ENCODE data around the gene NELFA. TPM values are rescaled to one million over a fixed set of nuclear protein-coding genes. Genes with fewer than 3 reads are reported as not detected.
"Not testable (repeated sequence)": the region's sequence is repeated elsewhere in the genome, so short reads cannot be mapped to it uniquely, and the experiment has no call there.

Gene NELFA
- total RNA-seq, 1 donor from 2014 or later = 22.7 TPM

DNA sequence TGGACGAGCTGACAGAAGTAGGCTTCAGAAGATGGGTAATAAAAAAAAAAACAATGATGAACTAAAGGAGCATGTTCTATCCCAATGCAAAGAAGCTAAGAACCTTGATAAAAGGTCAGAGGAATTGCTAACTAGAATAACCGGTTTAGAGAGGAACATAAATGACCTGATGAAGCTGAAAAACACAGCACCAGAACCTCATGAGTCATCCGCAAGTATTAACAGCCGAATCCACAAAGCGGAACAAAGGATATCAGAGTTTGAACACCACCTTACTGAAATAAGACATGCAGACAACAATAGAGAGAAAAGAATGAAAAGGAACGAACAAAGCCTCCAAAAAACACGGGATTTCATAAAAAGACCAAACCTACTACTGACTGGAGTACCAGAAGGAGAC lies 10.5 kb downstream of the NELFA start:
- Histone ChIP-seq H3K4me3 (no peak overlapping the region), H3K9me3 (peaks cover 5% of the 10 kb centered on the region), H3K27me3 (no peaks in the 10 kb centered on the region), H3K27ac (no peak overlapping the region), H3K36me3 (peaks cover 3% of the 10 kb centered on the region), H3K4me1 (no peaks in the 10 kb centered on the region)
- DNase-seq (no peak), ATAC-seq (no peak)
- TF ChIP-seq, protein P1, sequence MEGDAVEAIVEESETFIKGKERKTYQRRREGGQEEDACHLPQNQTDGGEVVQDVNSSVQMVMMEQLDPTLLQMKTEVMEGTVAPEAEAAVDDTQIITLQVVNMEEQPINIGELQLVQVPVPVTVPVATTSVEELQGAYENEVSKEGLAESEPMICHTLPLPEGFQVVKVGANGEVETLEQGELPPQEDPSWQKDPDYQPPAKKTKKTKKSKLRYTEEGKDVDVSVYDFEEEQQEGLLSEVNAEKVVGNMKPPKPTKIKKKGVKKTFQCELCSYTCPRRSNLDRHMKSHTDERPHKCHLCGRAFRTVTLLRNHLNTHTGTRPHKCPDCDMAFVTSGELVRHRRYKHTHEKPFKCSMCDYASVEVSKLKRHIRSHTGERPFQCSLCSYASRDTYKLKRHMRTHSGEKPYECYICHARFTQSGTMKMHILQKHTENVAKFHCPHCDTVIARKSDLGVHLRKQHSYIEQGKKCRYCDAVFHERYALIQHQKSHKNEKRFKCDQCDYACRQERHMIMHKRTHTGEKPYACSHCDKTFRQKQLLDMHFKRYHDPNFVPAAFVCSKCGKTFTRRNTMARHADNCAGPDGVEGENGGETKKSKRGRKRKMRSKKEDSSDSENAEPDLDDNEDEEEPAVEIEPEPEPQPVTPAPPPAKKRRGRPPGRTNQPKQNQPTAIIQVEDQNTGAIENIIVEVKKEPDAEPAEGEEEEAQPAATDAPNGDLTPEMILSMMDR (IDR thresholded peaks at IDR 0.05) = no peak
- intact Hi-C loops (cut with DNase I) = no loop called here

DNA sequence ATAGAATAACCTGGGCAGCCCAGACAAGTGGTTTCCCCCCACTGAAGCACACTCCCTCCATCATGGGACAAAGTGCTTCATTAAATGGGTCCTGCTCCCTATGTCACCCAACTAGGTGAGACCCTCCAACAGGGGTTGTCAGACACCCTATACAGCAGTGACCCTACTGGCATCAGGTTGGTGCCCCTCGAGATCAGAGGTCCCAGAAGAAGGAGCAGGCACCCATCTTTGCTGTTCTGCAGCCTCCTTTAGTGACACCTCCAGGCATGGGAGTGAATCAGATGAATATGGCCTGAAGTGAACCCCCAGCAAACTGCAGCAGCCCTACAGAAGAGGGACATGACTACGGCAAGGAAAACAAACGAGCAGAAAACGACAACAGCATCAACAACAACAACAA lies 11.1 kb downstream of the NELFA start:
- TF ChIP-seq, protein P1 (IDR thresholded peaks at IDR 0.05) = no peak
- intact Hi-C loops (cut with DNase I) = no loop called here
- no peak overlapping the region for H3K4me3 ChIP-seq
- H3K27me3 ChIP-seq = no peaks in the 10 kb centered on the region
- H3K27ac ChIP-seq = no peak overlapping the region
- ATAC-seq = no peak
- H3K9me3 ChIP-seq = peaks cover 5% of the 10 kb centered on the region
- no peaks in the 10 kb centered on the region for H3K36me3 ChIP-seq
- no peak for DNase-seq
- H3K4me1 ChIP-seq = no peaks in the 10 kb centered on the region

DNA sequence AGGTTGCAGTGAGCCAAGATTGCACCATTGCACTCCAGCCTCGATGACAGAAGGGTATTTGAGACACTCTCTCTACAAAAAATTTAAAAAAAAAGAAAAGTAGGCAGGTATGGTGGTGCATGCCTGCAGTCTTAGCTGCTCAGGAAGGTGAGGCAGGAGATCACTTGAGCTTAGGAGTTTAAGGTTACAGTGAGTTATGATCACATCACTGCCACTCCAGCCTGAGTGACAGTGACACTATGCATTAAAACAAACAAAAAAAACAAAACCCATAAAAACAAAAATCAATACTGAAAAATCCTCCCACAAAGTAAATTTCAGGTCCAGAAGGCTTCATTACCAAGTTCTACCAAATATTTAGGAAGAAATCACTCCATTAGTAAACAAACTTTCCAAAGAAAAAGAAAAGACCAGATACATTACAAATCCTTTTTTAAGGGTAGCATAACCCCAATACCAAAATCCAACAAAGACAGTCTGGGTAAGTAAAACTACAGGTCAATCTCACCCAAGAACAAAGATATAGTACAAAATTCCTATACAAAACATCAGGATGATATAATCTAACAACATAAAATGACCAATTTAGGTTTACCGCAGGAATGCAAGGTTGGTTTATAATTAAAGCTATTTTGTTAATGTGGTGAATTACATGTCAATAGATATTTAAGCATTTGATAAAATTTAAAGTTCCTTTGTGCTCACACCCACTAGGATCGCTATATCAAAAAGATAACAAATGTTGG lies 11.7 kb downstream of the NELFA start:
- DNase-seq = no peak
- TF ChIP-seq, protein P1 (IDR thresholded peaks at IDR 0.05) = no peak
- intact Hi-C loops (cut with DNase I) = no loop called here
- Histone ChIP-seq H3K9me3 (peaks cover 5% of the 10 kb centered on the region), H3K27ac (no peak overlapping the region), H3K36me3 (no peaks in the 10 kb centered on the region), H3K27me3 (no peaks in the 10 kb centered on the region), H3K4me3 (no peak overlapping the region), H3K4me1 (no peaks in the 10 kb centered on the region)
- ATAC-seq = no peak

DNA sequence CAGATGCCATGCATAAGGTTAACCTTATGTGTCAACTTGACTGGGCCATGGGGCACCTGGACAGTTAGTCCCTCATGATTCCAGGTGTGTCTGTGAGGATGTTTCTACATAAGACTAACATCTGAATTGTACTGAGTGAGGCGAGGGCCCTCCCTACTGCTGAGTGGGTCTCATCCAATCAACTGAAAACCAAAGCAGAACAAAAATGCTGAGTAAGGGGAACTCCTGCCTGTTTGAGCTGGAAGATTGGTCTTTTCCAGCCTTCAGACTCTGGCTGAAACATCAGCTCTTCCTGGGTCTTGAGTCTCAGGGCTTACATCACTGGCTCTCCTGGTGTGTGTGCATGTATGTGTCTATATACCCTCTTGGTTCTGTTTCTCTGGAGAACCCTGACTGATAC lies 13.8 kb downstream of the NELFA start:
- no peak for DNase-seq

DNA sequence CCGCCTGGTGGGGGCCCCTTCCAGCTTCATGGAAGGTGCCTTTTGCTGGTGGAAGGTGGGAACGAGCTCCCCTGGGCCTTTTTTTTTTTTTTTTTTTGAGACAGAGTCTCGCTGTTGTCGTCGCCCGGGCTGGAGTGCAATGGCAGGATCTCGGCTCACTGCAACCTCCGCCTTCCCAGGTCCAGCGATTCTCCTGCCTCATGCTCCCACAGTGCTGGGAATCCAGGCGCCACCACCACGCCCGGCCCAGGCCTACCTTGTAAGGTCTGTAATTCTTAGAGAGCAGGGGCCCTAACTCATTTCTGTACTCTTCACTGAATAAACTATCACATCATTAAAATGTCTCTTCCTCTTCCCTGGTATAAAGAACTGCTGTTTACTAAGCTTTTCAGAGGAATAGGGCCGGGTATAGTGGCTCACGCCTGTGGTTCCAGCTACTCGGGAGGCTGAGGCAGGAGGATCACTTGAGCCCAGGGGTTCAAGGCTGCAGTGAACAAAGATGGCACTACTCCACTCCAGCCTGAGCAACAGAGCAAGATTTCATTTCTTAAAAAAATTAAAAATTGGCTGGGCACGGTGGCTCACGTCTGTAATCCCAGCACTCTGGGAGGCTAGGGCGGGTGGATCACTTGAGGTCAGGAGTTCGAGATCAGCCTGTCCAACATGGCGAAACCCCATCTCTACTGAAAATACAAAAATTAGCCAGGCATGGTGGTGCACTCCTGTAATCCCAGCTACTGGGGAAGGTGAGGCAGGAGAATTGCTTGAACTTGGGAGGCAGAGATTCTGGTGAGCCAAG lies 14.9 kb downstream of the NELFA start:
- intact Hi-C loops (cut with DNase I); H3K27ac ChIP-seq; H3K27me3 ChIP-seq; H3K4me3 ChIP-seq; ATAC-seq; H3K9me3 ChIP-seq; H3K4me1 ChIP-seq: not testable (repeated sequence)
- peak; percentile 40 for DNase-seq
- peaks cover 23% of the 10 kb centered on the region for H3K36me3 ChIP-seq

More for the DNA sequence above, 13.8 kb downstream of the NELFA start:
- intact Hi-C loops (cut with DNase I) = no loop called here
- Histone ChIP-seq H3K36me3 (peaks cover 13% of the 10 kb centered on the region), H3K27ac (no peak overlapping the region), H3K4me1 (no peaks in the 10 kb centered on the region), H3K9me3 (peaks cover 1% of the 10 kb centered on the region), H3K27me3 (no peaks in the 10 kb centered on the region), H3K4me3 (no peak overlapping the region)
- TF ChIP-seq, protein P1 (IDR thresholded peaks at IDR 0.05) = no peak
- no peak for ATAC-seq

DNA sequence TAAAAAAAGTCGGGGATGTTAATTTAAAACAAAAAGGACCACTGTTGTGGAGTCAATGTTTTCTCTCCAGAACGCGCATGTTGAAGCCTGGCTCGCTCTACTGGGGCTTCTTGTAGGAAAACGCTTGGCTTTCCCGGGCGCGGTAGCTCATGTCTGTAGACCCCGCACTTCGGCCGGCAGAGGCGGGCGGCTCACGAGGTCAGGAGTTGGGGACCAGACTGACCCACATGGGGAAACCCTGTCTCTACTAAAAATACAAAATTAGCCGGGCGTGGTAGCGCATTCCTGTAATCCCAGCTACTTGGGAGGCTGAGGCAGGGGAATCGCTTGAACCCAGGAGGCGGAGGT lies 15.6 kb downstream of the NELFA start:
- H3K27ac ChIP-seq = no peak overlapping the region
- intact Hi-C loops (cut with DNase I) = no loop called here
- DNase-seq (peak; percentile 51), ATAC-seq (no peak)
- H3K27me3 ChIP-seq = no peaks in the 10 kb centered on the region
- H3K4me3 ChIP-seq = no peak overlapping the region
- no peaks in the 10 kb centered on the region for H3K4me1 ChIP-seq
- no peaks in the 10 kb centered on the region for H3K9me3 ChIP-seq
- peaks cover 31% of the 10 kb centered on the region for H3K36me3 ChIP-seq
- TF ChIP-seq, protein P1 (IDR thresholded peaks at IDR 0.05) = no peak

Measured in upper lobe of right lung (tissue), 1 donor.